GM21717 (cell line): Measurements from ENCODE around the gene GALK1.
"Not testable (repeated sequence)": the region's sequence is repeated elsewhere in the genome, so short reads cannot be mapped to it uniquely, and the experiment has no call there.

ENCODE experiments used
- ATAC-seq: cut with Tn5 transposase; IDR thresholded peaks from one replicate; pipeline ENCODE4 v1.9.1; 2021; ENCODE audit warnings: mild to moderate bottlenecking, moderate library complexity; ENCODE audit not compliant: unreplicated experiment

GALK1 gene

GRCh38 chr17:75784473-75785015 lies 19.6 kb upstream of the GALK1 start, which contains the start of gene UNK:
Gene UNK (plus strand): TSS chr17:75784806. CDS start chr17:75784881, 75 bp downstream.
- peak; percentile 54 for ATAC-seq

GRCh38 chr17:75783803-75784472 lies 18.9 kb upstream of the GALK1 start:
- ATAC-seq = no peak

- no peak for ATAC-seq
Observed at GRCh38 chr17:75783069-75783783, 18.2 kb upstream of the GALK1 start.

- no peak for ATAC-seq
Observed at GRCh38 chr17:75779987-75780889, 15.2 kb upstream of the GALK1 start.

GRCh38 chr17:75779250-75779986 lies 14.4 kb upstream of the GALK1 start:
- peak; percentile 58 for ATAC-seq

GRCh38 chr17:75778861-75779249 lies 13.9 kb upstream of the GALK1 start:
- ATAC-seq = peak; percentile 8

- not testable (repeated sequence) for ATAC-seq
Observed at GRCh38 chr17:75778066-75778860, 13.3 kb upstream of the GALK1 start.

GRCh38 chr17:75777296-75777922 lies 12.4 kb upstream of the GALK1 start:
- no peak for ATAC-seq

GRCh38 chr17:75776386-75777295 lies 11.6 kb upstream of the GALK1 start:
- ATAC-seq = no peak

GRCh38 chr17:75774991-75775668 lies 10.1 kb upstream of the GALK1 start:
- no peak for ATAC-seq

- no peak for ATAC-seq
Observed at GRCh38 chr17:75774471-75774990, 9.5 kb upstream of the GALK1 start.

GRCh38 chr17:75773808-75774470 lies 8.9 kb upstream of the GALK1 start:
- ATAC-seq = no peak

GRCh38 chr17:75773121-75773807 lies 8.3 kb upstream of the GALK1 start:
- no peak for ATAC-seq

- no peak for ATAC-seq
Observed at GRCh38 chr17:75771334-75772281, 6.6 kb upstream of the GALK1 start.

GRCh38 chr17:75769536-75769935 lies 4.5 kb upstream of the GALK1 start:
- no peak for ATAC-seq
